Left ventricle myocardium inferior (tissue), 1 donor: ENCODE results near the gene HYAL3. TPM values are rescaled to one million over a fixed set of nuclear protein-coding genes. Genes with fewer than 3 reads are reported as not detected.
A peak's percentile ranks its signal among the peaks of the same experiment; 100 is the strongest.
"Not testable (repeated sequence)": the region's sequence is repeated elsewhere in the genome, so short reads cannot be mapped to it uniquely, and the experiment has no call there.

Experiments used
- DNase-seq: peaks from one replicate; pipeline ENCODE4 v3.0.0-alpha.2; 2020
- H3K27ac ChIP-seq: fragments of 200-600 bp; replicated peaks from 2 replicates; pipeline ENCODE4 v1.8.0; 2021
- H3K27me3 ChIP-seq: fragments of 200-600 bp; 2 replicates; pipeline ENCODE4 v1.8.0; 2021; ENCODE audit warnings: low read depth
- H3K36me3 ChIP-seq: fragments of 200-600 bp; 2 replicates; pipeline ENCODE4 v1.8.0; 2021
- H3K4me1 ChIP-seq: fragments of 200-600 bp; 2 replicates; pipeline ENCODE4 v1.8.0; 2021
- H3K4me3 ChIP-seq: fragments of 200-600 bp; 2 replicates; pipeline ENCODE4 v1.8.0; 2021; ENCODE audit warnings: mild to moderate bottlenecking, moderate library complexity
- H3K9me3 ChIP-seq: fragments of 200-600 bp; replicated peaks from 2 replicates; pipeline ENCODE4 v1.8.0; 2021
- CTCF ChIP-seq: fragments of 200-600 bp; IDR thresholded peaks from 2 replicates; pipeline ENCODE4 v1.8.0; 2021; ENCODE audit warnings: antibody characterized with exemption, mild to moderate bottlenecking, borderline replicate concordance
- intact Hi-C: fragments of 100-400 bp; cut with micrococcal nuclease; formaldehyde crosslinking; loops from one replicate; pipeline ENCODE4 v1.11.0; 2022
- total RNA-seq: library from RNA; stranded (reverse); fragmentation: NEBNext Ultra II Directional; extraction: Animal tissue kit (Norgen Biotek cat#: 25700); gene quantifications from one replicate; pipeline ENCODE4 v1.2.1, GENCODE V29; 2021
- donor health status: DM: no; HTN: yes; CAD: no; lungs with severe emphysema.

HYAL3 gene
- total RNA-seq, 1 donor from 2014 or later: 1.2 TPM

- intact Hi-C loops: no loop called here
- peak overlapping the region; percentile 99 for H3K27ac ChIP-seq
Measured at GRCh38 chr3:50249457-50249856, 49.7 kb downstream of the HYAL3 start.

GRCh38 chr3:50248387-50248786 is 50.8 kb downstream of the HYAL3 start:
- peak overlapping the region; percentile 99 for H3K27ac ChIP-seq
- TF ChIP-seq CTCF: no peak
- peaks cover 12% of the 10 kb centered on the region for H3K36me3 ChIP-seq
- peak overlapping the region; percentile 29 for H3K4me3 ChIP-seq
- intact Hi-C loops: no loop called here
- no peaks in the 10 kb centered on the region for H3K9me3 ChIP-seq
- DNase-seq: peak; percentile 65
- H3K27me3 ChIP-seq: no peaks in the 10 kb centered on the region
- H3K4me1 ChIP-seq: peaks cover 100% of the 10 kb centered on the region

More at GRCh38 chr3:50249457-50249856, 49.7 kb downstream of the HYAL3 start:
- no peaks in the 10 kb centered on the region for H3K27me3 ChIP-seq
- no peak for DNase-seq
- TF ChIP-seq CTCF: no peak
- peaks cover 100% of the 10 kb centered on the region for H3K4me1 ChIP-seq
- peaks cover 23% of the 10 kb centered on the region for H3K36me3 ChIP-seq
- H3K4me3 ChIP-seq: no peak overlapping the region
- no peaks in the 10 kb centered on the region for H3K9me3 ChIP-seq

- H3K4me1 ChIP-seq: peaks cover 100% of the 10 kb centered on the region
- TF ChIP-seq CTCF: peak; percentile 0
- H3K4me3 ChIP-seq: peak overlapping the region; percentile 65
- H3K27ac ChIP-seq: peak overlapping the region; percentile 99
- intact Hi-C loops: no loop called here
- DNase-seq: peak; percentile 50
- no peaks in the 10 kb centered on the region for H3K9me3 ChIP-seq
- H3K36me3 ChIP-seq: no peaks in the 10 kb centered on the region
- H3K27me3 ChIP-seq: no peaks in the 10 kb centered on the region
Measured at GRCh38 chr3:50246517-50246954, 52.7 kb downstream of the HYAL3 start.

- no peaks in the 10 kb centered on the region for H3K36me3 ChIP-seq
- DNase-seq: peak; percentile 92
- peak; percentile 98 for TF ChIP-seq CTCF
- peaks cover 100% of the 10 kb centered on the region for H3K4me1 ChIP-seq
- no peaks in the 10 kb centered on the region for H3K9me3 ChIP-seq
- intact Hi-C loops: no loop called here
- peak overlapping the region; percentile 99 for H3K27ac ChIP-seq
- H3K4me3 ChIP-seq: peak overlapping the region; percentile 65
- no peaks in the 10 kb centered on the region for H3K27me3 ChIP-seq
Measured at GRCh38 chr3:50245831-50246516, 53.2 kb downstream of the HYAL3 start.

GRCh38 chr3:50245251-50245745 is 53.9 kb downstream of the HYAL3 start:
- H3K27me3 ChIP-seq: no peaks in the 10 kb centered on the region
- peak overlapping the region; percentile 65 for H3K4me3 ChIP-seq
- H3K36me3 ChIP-seq: no peaks in the 10 kb centered on the region
- H3K4me1 ChIP-seq: peaks cover 100% of the 10 kb centered on the region
- no peak for TF ChIP-seq CTCF
- intact Hi-C loops: no loop called here
- H3K9me3 ChIP-seq: no peaks in the 10 kb centered on the region
- peak overlapping the region; percentile 99 for H3K27ac ChIP-seq
- no peak for DNase-seq

- H3K9me3 ChIP-seq, H3K27me3 ChIP-seq, DNase-seq, H3K36me3 ChIP-seq, intact Hi-C loops: not testable (repeated sequence)
- peaks cover 100% of the 10 kb centered on the region for H3K4me1 ChIP-seq
- H3K4me3 ChIP-seq: peak overlapping the region; percentile 91
- H3K27ac ChIP-seq: peak overlapping the region; percentile 99
Measured at GRCh38 chr3:50244813-50245212, 54.4 kb downstream of the HYAL3 start.
